Measurements from ENCODE around the gene MICB.

MICB gene

DNA sequence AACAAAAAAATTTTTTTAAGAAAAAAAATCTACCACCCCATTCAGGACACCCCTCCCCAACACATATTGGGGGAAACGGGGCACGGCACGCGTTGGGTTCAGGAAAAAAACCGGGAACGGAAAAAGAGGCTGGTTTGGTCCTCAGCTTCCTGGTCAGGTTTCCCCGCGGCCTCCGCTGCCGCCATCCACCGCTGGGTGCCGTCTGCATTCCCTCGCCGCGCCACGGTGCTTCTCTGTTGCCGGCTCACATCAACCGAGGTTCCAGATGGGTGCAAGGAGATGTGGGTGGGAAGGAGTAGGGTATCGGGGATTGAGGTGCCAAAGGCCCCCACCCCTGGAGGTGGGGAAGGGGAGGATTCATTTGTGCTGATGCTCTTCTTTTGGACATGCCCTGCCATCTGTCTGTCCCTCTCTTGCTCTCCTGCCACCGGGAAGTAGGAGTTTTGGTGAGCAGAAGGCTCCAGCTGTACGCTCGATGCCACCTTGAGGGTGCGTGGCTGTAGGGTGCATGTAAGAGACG, 36.6 kb downstream of the MICB start:
- Histone ChIP-seq H3K4me3 (ENCODE audit: low read length) (no peak overlapping the region), H3K36me3 (ENCODE audit: insufficient read depth, low read depth, low read length) (peaks cover 100% of the 10 kb centered on the region), H3K9ac (ENCODE audit: low read depth, low read length) (no peak overlapping the region), H3K27me3 (ENCODE audit: insufficient read depth, low read length) (no peaks in the 10 kb centered on the region), H3K9me3 (ENCODE audit: insufficient read depth, low read depth, low read length) (no peaks in the 10 kb centered on the region), H3K27ac (ENCODE audit: low read length) (no peak overlapping the region), H3K4me1 (ENCODE audit: insufficient read depth, low read length) (peaks cover 5% of the 10 kb centered on the region; the same call in 1 of the 2 replicates)

DNA sequence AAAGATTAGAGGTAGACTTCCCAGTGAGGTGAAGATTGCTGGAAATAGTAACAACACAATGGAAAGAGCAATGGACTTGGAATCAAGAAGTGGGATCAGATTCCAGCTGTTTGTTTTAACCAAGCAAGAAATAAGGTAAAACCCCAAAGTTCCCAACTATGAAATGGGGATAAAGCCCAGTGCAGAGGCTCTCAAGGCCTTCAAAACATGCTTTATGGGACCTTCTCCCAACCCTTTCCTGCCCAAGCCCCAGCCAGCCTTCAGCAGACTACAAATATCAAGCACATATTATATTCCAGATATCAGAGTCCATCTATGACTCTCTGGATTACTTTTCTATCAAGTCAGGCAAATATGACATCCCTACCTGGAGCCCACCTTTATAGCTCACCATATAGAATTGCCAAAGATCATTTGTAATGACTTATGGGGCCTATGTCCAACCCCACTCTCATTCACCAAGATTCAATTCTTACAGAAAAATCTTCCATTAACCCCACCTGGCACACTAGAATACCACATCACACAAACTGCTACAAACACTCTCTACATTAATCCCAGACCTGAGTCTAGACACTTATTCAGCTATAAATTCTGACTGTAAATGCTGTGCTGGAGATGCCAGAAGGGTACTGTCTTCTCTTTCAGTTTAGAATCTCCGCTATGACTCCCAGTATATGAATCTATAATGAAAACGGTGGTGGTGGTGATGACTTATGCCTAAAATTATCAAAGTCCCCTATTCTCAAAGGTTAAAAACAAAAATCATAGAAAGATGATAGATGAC, 37.8 kb downstream of the MICB start:
- H3K9me3 ChIP-seq (ENCODE audit: insufficient read depth, low read depth, low read length): no peaks in the 10 kb centered on the region
- no peaks in the 10 kb centered on the region for H3K27me3 ChIP-seq (ENCODE audit: insufficient read depth, low read length)
- peaks cover 14% of the 10 kb centered on the region for H3K4me1 ChIP-seq (ENCODE audit: insufficient read depth, low read length)
- H3K36me3 ChIP-seq (ENCODE audit: insufficient read depth, low read depth, low read length): peaks cover 100% of the 10 kb centered on the region
- H3K9ac ChIP-seq (ENCODE audit: low read depth, low read length): no peak overlapping the region
- no peak overlapping the region for H3K27ac ChIP-seq (ENCODE audit: low read length)
- no peak overlapping the region for H3K4me3 ChIP-seq (ENCODE audit: low read length)

DNA sequence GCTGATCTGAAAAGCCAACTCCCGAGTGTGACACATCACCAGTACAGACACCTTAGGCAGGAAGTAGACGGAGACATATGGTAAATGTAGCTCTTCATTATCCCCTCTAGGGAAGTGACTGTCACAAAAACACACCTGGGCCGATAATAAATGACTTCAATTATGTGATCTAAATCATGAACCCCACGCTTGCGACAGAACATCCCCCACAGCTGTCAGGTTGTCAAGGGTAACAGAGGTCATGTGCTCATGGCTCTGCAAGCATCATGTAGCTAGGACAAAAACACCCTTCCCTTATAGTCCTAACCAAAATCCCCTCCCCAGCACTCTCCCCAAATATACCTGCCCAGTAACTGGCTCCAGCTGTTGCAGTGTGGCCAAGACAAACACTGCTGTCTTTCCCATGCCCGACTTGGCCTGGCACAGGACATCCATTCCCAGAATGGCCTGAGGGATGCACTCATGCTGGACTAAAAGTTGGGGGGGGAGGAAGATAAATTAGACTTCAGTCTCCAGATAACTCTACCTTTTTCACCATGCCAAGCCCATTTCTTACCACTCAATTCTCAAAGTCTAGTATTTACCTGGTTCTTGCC, 41.0 kb downstream of the MICB start:
- H3K4me1 ChIP-seq (ENCODE audit: insufficient read depth, low read length): peaks cover 17% of the 10 kb centered on the region
- H3K9me3 ChIP-seq (ENCODE audit: insufficient read depth, low read depth, low read length): no peaks in the 10 kb centered on the region
- H3K27ac ChIP-seq (ENCODE audit: low read length): no peak overlapping the region
- peak overlapping the region; percentile 97 for H3K4me3 ChIP-seq (ENCODE audit: low read length)
- H3K36me3 ChIP-seq (ENCODE audit: insufficient read depth, low read depth, low read length): peaks cover 75% of the 10 kb centered on the region
- H3K27me3 ChIP-seq (ENCODE audit: insufficient read depth, low read length): no peaks in the 10 kb centered on the region
- H3K9ac ChIP-seq (ENCODE audit: low read depth, low read length): peak overlapping the region; percentile 99; the same call in 1 of the 2 replicates

DNA sequence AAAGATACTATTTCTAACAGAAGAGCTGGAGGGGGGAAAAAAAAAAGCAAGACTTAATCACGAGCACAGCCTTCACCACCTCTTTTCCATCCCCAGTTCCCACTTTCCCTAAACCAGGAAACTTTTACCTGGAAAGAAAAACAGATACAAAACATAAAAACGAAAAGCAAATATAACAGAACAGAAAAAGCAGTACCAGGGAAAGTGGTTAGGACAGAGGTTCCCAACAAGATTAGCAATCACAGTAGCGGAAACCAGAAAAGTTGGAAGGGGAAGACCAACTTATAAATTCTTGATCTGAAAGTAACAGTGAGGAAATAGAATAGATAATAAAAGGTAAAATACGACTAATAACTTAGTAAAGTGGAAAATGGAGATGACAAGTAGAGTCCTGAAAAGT, 42.7 kb downstream of the MICB start:
- Histone ChIP-seq H3K9ac (ENCODE audit: low read depth, low read length) (peak overlapping the region; percentile 99), H3K36me3 (ENCODE audit: insufficient read depth, low read depth, low read length) (peaks cover 58% of the 10 kb centered on the region), H3K27me3 (ENCODE audit: insufficient read depth, low read length) (no peaks in the 10 kb centered on the region), H3K4me1 (ENCODE audit: insufficient read depth, low read length) (peaks cover 17% of the 10 kb centered on the region), H3K9me3 (ENCODE audit: insufficient read depth, low read depth, low read length) (no peaks in the 10 kb centered on the region), H3K27ac (ENCODE audit: low read length) (peak overlapping the region; percentile 92), H3K4me3 (ENCODE audit: low read length) (peak overlapping the region; percentile 97)

DNA sequence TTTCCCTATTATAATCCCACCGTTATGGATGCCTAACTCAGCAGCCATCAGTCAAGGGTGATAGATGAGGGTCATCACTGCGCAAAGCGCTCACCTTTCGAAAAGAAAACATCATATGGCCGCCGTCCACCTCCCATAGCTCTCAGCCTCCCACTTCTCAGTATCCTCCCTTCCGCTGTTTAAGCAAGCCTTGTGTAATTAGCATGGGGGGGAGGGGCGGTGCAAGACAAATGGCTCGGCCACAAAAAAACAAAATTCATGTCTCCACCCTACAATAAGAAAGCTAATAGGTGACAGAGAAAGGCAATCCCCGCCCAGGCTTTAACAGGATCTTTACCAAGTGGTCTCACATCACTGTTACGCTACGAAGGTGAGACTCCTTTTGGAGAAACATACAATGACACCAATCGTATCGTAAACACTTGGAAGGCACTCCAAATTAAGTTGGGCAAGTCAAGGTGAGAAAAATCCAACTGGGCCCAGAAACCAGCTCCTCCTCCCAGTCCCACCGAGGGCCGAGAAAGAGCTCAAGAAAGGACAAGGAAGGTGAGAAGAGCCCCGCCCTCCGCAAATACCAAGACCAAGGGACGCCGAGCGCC, 43.2 kb downstream of the MICB start:
- Histone ChIP-seq H3K9me3 (ENCODE audit: insufficient read depth, low read depth, low read length) (no peaks in the 10 kb centered on the region), H3K27me3 (ENCODE audit: insufficient read depth, low read length) (no peaks in the 10 kb centered on the region), H3K9ac (ENCODE audit: low read depth, low read length) (peak overlapping the region; percentile 99), H3K27ac (ENCODE audit: low read length) (peak overlapping the region; percentile 92), H3K4me1 (ENCODE audit: insufficient read depth, low read length) (peaks cover 18% of the 10 kb centered on the region), H3K36me3 (ENCODE audit: insufficient read depth, low read depth, low read length) (peaks cover 53% of the 10 kb centered on the region), H3K4me3 (ENCODE audit: low read length) (peak overlapping the region; percentile 97)

DNA sequence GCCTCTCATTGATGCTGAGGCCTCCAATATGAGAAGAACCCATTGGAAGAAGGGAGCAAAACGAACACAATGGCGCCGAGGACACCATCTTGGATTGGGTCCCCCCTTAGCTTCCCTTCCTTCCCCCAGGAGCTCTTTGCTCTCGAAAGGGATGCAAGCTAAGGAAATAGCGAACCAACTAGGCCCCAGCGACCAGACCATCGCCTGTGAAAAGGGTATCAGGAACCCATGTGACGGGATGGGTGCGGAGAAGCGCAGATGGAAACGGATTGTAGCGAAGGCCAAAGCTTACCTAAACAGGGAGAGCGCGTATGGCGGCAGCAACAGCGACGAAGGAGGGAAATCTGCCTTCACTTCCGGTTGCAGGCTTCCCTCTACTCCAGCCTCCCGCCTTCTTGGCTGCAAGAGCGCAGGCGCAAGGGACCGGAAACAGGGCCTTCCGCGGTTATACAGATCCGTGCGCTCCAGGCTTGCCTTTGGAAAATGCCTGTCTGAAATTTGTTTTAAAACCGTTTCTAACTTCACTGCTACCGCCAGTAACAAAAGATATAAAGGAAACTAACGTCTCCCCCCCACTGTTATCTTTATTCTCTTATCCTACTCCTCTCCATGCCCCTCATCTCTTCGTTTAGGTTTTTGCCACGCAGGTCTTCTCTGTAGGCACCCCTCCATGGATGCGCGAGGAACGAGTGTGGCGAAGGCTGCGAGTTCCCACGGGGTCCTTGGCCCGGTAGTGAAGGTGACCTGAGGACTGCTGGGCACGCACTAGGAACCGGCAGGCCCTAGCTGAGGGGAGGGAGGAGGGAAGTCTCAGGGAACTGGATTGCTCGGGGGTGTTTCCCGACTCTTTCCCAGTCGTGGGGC, 43.9 kb downstream of the MICB start, which contains the start of gene DDX39B:
TSS of gene DDX39B (minus strand) at position 346 of the 864 bp plus-strand sequence. CDS start 1,471 bp downstream, outside the sequence.
- Histone ChIP-seq H3K27ac (ENCODE audit: low read length) (peak within 1 kb of the TSS; percentile 92), H3K9ac (ENCODE audit: low read depth, low read length) (peak within 1 kb of the TSS; percentile 99), H3K9me3 (ENCODE audit: insufficient read depth, low read depth, low read length) (no peaks in the 10 kb centered on the region), H3K4me1 (ENCODE audit: insufficient read depth, low read length) (peaks cover 20% of the 10 kb centered on the region), H3K27me3 (ENCODE audit: insufficient read depth, low read length) (no peaks in the 10 kb centered on the region), H3K36me3 (ENCODE audit: insufficient read depth, low read depth, low read length) (peaks cover 46% of the 10 kb centered on the region), H3K4me3 (ENCODE audit: low read length) (peak within 1 kb of the TSS; percentile 97)

GRCh38 chr6:31543639-31544038, 45.7 kb downstream of the MICB start:
- H3K4me1 ChIP-seq (ENCODE audit: insufficient read depth, low read length): peaks cover 20% of the 10 kb centered on the region
- no peaks in the 10 kb centered on the region for H3K27me3 ChIP-seq (ENCODE audit: insufficient read depth, low read length)
- H3K36me3 ChIP-seq (ENCODE audit: insufficient read depth, low read depth, low read length): peaks cover 33% of the 10 kb centered on the region
- no peaks in the 10 kb centered on the region for H3K9me3 ChIP-seq (ENCODE audit: insufficient read depth, low read depth, low read length)
- no peak overlapping the region for H3K9ac ChIP-seq (ENCODE audit: low read depth, low read length)
- H3K27ac ChIP-seq (ENCODE audit: low read length): no peak overlapping the region
- H3K4me3 ChIP-seq (ENCODE audit: low read length): no peak overlapping the region

GRCh38 chr6:31544676-31545075, 46.7 kb downstream of the MICB start:
- peaks cover 14% of the 10 kb centered on the region for H3K4me1 ChIP-seq (ENCODE audit: insufficient read depth, low read length)
- peaks cover 33% of the 10 kb centered on the region for H3K36me3 ChIP-seq (ENCODE audit: insufficient read depth, low read depth, low read length)

GRCh38 chr6:31545291-31545690, 47.3 kb downstream of the MICB start:
- Histone ChIP-seq H3K27ac (ENCODE audit: low read length) (no peak overlapping the region), H3K9ac (ENCODE audit: low read depth, low read length) (peak overlapping the region; percentile 35; the same call in 1 of the 2 replicates), H3K4me3 (ENCODE audit: low read length) (no peak overlapping the region), H3K4me1 (ENCODE audit: insufficient read depth, low read length) (peaks cover 8% of the 10 kb centered on the region), H3K36me3 (ENCODE audit: insufficient read depth, low read depth, low read length) (peaks cover 33% of the 10 kb centered on the region), H3K9me3 (ENCODE audit: insufficient read depth, low read depth, low read length) (no peaks in the 10 kb centered on the region), H3K27me3 (ENCODE audit: insufficient read depth, low read length) (no peaks in the 10 kb centered on the region)

More at GRCh38 chr6:31544676-31545075, 46.7 kb downstream of the MICB start:
- H3K4me3 ChIP-seq (ENCODE audit: low read length): no peak overlapping the region
- H3K9me3 ChIP-seq (ENCODE audit: insufficient read depth, low read depth, low read length): no peaks in the 10 kb centered on the region
- no peak overlapping the region for H3K27ac ChIP-seq (ENCODE audit: low read length)
- no peaks in the 10 kb centered on the region for H3K27me3 ChIP-seq (ENCODE audit: insufficient read depth, low read length)
- no peak overlapping the region for H3K9ac ChIP-seq (ENCODE audit: low read depth, low read length)

- H3K27me3 ChIP-seq (ENCODE audit: insufficient read depth, low read length): no peaks in the 10 kb centered on the region
- peaks cover 6% of the 10 kb centered on the region; the same call in 1 of the 2 replicates for H3K4me1 ChIP-seq (ENCODE audit: insufficient read depth, low read length)
- peak within 1 kb of the TSS; percentile 72 for H3K27ac ChIP-seq (ENCODE audit: low read length)
- peak within 1 kb of the TSS; percentile 87 for H3K4me3 ChIP-seq (ENCODE audit: low read length)
- peaks cover 29% of the 10 kb centered on the region for H3K36me3 ChIP-seq (ENCODE audit: insufficient read depth, low read depth, low read length)
- no peaks in the 10 kb centered on the region for H3K9me3 ChIP-seq (ENCODE audit: insufficient read depth, low read depth, low read length)
- peak within 1 kb of the TSS; percentile 82; the same call in 1 of the 2 replicates for H3K9ac ChIP-seq (ENCODE audit: low read depth, low read length)
Observed at GRCh38 chr6:31546339-31546957, 48.5 kb downstream of the MICB start, which contains the start of gene ATP6V1G2. Gene ATP6V1G2, minus strand, starts transcription at chr6:31546608. Its CDS starts 49 bp downstream, at chr6:31546559.
